ENCODE results near the gene SYTL2. TPM values are rescaled to one million over a fixed set of nuclear protein-coding genes. Genes with fewer than 3 reads are reported as not detected.

Gene SYTL2
- polyA plus RNA-seq, 1 experiment: 43.5 TPM

GRCh38 chr11:85810521-85810870, 445 bp downstream of the SYTL2 start:
- Histone ChIP-seq H3K4me3 (ENCODE audit: low read depth, low read length) (peak overlapping the region; percentile 55), H3K27me3 (ENCODE audit: control insufficient read depth, insufficient read depth, low read length) (no peaks in the 10 kb centered on the region), H3K36me3 (ENCODE audit: control insufficient read depth, insufficient read depth, low read length) (no peaks in the 10 kb centered on the region)
- no peak for DNase-seq (ENCODE audit: low read depth)
- POLR2A ChIA-PET: no interaction called here
- CTCF ChIA-PET: interaction anchor here (0.7 to 1.7 kb wide), 5 partner anchors 14 to 99 kb away, joined by 3 to 4 read pairs (median 3); no protein-coding TSS in a partner anchor
- TF ChIP-seq CTCF (IDR thresholded peaks at IDR 0.05; ENCODE audit: insufficient read depth, low read depth, low read length): no peak

GRCh38 chr11:85809863-85810262, 1.1 kb downstream of the SYTL2 start:
- DNase-seq (ENCODE audit: low read depth): no peak
- peak; percentile 43 for TF ChIP-seq CTCF (IDR thresholded peaks at IDR 0.05; ENCODE audit: insufficient read depth, low read depth, low read length)
- peak overlapping the region; percentile 55 for H3K4me3 ChIP-seq (ENCODE audit: low read depth, low read length)
- H3K27me3 ChIP-seq (ENCODE audit: control insufficient read depth, insufficient read depth, low read length): no peaks in the 10 kb centered on the region
- POLR2A ChIA-PET: no interaction called here
- CTCF ChIA-PET: interaction anchor here (1.0 to 1.7 kb wide), 6 partner anchors 13 to 115 kb away, joined by 3 to 4 read pairs (median 4); no protein-coding TSS in a partner anchor
- H3K36me3 ChIP-seq (ENCODE audit: control insufficient read depth, insufficient read depth, low read length): no peaks in the 10 kb centered on the region

- DNase-seq (ENCODE audit: low read depth): no peak
- Histone ChIP-seq H3K4me3 (ENCODE audit: low read depth, low read length) (no peak overlapping the region), H3K27me3 (ENCODE audit: control insufficient read depth, insufficient read depth, low read length) (no peaks in the 10 kb centered on the region), H3K36me3 (ENCODE audit: control insufficient read depth, insufficient read depth, low read length) (no peaks in the 10 kb centered on the region)
- TF ChIP-seq CTCF (IDR thresholded peaks at IDR 0.05; ENCODE audit: insufficient read depth, low read depth, low read length): no peak
- CTCF ChIA-PET: interaction anchor here (0.8 to 1.7 kb wide), 7 partner anchors 13 to 114 kb away, joined by 3 to 4 read pairs (median 3); no protein-coding TSS in a partner anchor
- POLR2A ChIA-PET: no interaction called here
Measured at GRCh38 chr11:85809191-85809590, 1.8 kb downstream of the SYTL2 start.

GRCh38 chr11:85806876-85807275, 4.1 kb downstream of the SYTL2 start:
- Histone ChIP-seq H3K27me3 (ENCODE audit: control insufficient read depth, insufficient read depth, low read length) (no peaks in the 10 kb centered on the region), H3K36me3 (ENCODE audit: control insufficient read depth, insufficient read depth, low read length) (no peaks in the 10 kb centered on the region), H3K4me3 (ENCODE audit: low read depth, low read length) (no peak overlapping the region)
- ChIA-PET POLR2A (no interaction called here), CTCF (interaction anchor here (0.6 kb wide), 1 partner anchor 11 kb away, joined by 3 read pairs; no protein-coding TSS in a partner anchor)
- no peak for TF ChIP-seq CTCF (IDR thresholded peaks at IDR 0.05; ENCODE audit: insufficient read depth, low read depth, low read length)
- no peak for DNase-seq (ENCODE audit: low read depth)

GRCh38 chr11:85806016-85806415, 4.9 kb downstream of the SYTL2 start:
- ChIA-PET CTCF (interaction anchor here (1.7 kb wide), 1 partner anchor 46 kb away, joined by 4 read pairs; no protein-coding TSS in a partner anchor), POLR2A (no interaction called here)
- no peak overlapping the region for H3K4me3 ChIP-seq (ENCODE audit: low read depth, low read length)

More at GRCh38 chr11:85806016-85806415, 4.9 kb downstream of the SYTL2 start:
- no peak for TF ChIP-seq CTCF (IDR thresholded peaks at IDR 0.05; ENCODE audit: insufficient read depth, low read depth, low read length)
- Histone ChIP-seq H3K36me3 (ENCODE audit: control insufficient read depth, insufficient read depth, low read length) (no peaks in the 10 kb centered on the region), H3K27me3 (ENCODE audit: control insufficient read depth, insufficient read depth, low read length) (no peaks in the 10 kb centered on the region)
- no peak for DNase-seq (ENCODE audit: low read depth)
